Gastrocnemius medialis (tissue), 4 donors: ENCODE results near the gene XPOT. TPM values are rescaled to one million over a fixed set of nuclear protein-coding genes. Genes with fewer than 3 reads are reported as not detected.

Experiments
- ATAC-seq, 2 donors: fragments of 150-250 bp; one replicate each; pipeline ENCODE4 v1.9.1; 2016
- DNase-seq, 2 donors: peaks; one replicate each; pipeline ENCODE4 v3.0.0-alpha.2; 2019
- H3K27ac ChIP-seq, 4 donors: fragments of 200-600 bp; sonication (generic); 1 replicate in 1 of 4; 2 replicates in 3 of 4; pipeline ENCODE4 v1.5.1; 2016 to 2018; ENCODE audit warnings: mild to moderate bottlenecking in 2 of 4, moderate library complexity in 1 of 4
- H3K27me3 ChIP-seq, 3 donors: fragments of 200-600 bp; sonication (generic) in 2 of 3; 1 replicate in 1 of 3; 2 replicates in 2 of 3; pipeline versions ENCODE4 v1.5.1 to v1.6.0; 2016 to 2019; ENCODE audit warnings: mild to moderate bottlenecking in 1 of 3, moderate library complexity in 1 of 3
- H3K36me3 ChIP-seq, 2 donors: fragments of 200-600 bp; sonication (generic) in 1 of 2; one replicate each; pipeline ENCODE4 v1.5.1; 2017 to 2018
- H3K4me1 ChIP-seq, 2 donors: fragments of 200-600 bp; sonication (generic) in 1 of 2; one replicate each; pipeline ENCODE4 v1.5.1; 2016 to 2017; ENCODE audit warnings: mild to moderate bottlenecking in 2 of 2
- H3K4me3 ChIP-seq, 4 donors: fragments of 200-600 bp; sonication (generic) in 3 of 4; 1 replicate in 1 of 4; 2 replicates in 3 of 4; pipeline ENCODE4 v1.5.1; 2016 to 2019; ENCODE audit warnings: mild to moderate bottlenecking in 2 of 4
- H3K9me3 ChIP-seq, 3 donors: fragments of 200-600 bp; sonication (generic) in 2 of 3; 1 replicate in 1 of 3; 2 replicates in 2 of 3; pipeline ENCODE4 v1.5.1; 2016 to 2019
- POLR2A ChIP-seq, 2 donors: fragments of 450-650 bp; IDR thresholded peaks; one replicate each; pipeline ENCODE4 v1.6.1; 2017; ENCODE audit warnings: antibody characterized with exemption in 2 of 2, mild to moderate bottlenecking in 2 of 2, moderate library complexity in 2 of 2
- in situ Hi-C, 4 donors: fragments of 200-750 bp; cut with MboI; loops; one replicate each; pipeline versions ENCODE4 v1.15.0 to v1.8.0; 2017; ENCODE audit warnings: low sequenced_read_pairs in 4 of 4
- intact Hi-C: fragments of 100-400 bp; cut with DNase I; formaldehyde crosslinking; loops from one replicate; pipeline ENCODE4 v1.15.1; 2023; ENCODE audit warnings: low total_unique reads
- total RNA-seq, 4 donors: library from RNA; depleted of rRNA; stranded (reverse); fragments of >200 nt; gene quantifications; one replicate each; pipeline versions ENCODE4 v1.1.0 to v1.2.3, GENCODE V29; 2016
- TF ChIP-seq, protein P1 (sequence below), 5 experiments: fragments of 450-650 bp in 3 of 5; fragments of 200-600 bp in 2 of 5; sonication (generic) in 2 of 5; IDR thresholded peaks in 4 of 5; conservative IDR thresholded peaks in 1 of 5; 1 replicate in 4 of 5; 2 replicates in 1 of 5; pipeline ENCODE4 v1.5.1; 2016 to 2019; ENCODE audit warnings: antibody characterized with exemption in 5 of 5, mild to moderate bottlenecking in 3 of 5, moderate library complexity in 3 of 5

Gene XPOT
- total RNA-seq, 4 donors from 2014 or later, result 21.1 to 27.1 (median 25.1) TPM

DNA sequence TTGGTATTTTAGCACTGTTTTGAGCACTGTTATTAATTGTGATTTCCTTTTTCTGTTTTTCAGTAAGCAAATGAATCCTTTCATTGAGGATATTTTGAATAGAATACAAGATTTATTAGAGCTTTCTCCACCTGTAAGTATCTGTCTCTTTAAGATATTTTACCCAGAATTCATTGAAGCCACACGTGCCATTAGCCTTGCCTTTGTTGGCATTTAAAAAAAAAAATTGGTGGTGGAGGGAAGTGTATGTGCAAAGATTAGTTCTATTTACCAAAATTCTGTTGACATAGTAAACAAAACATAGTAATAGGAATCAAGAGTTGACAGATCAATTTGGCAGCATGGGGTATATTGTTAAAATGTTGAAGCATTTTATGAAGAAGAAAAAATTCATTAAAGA lies 23.8 kb downstream of the XPOT start:
- Histone ChIP-seq H3K27ac (no peak overlapping the region), H3K9me3 (no peaks in the 10 kb centered on the region), H3K4me1 (no peaks in the 10 kb centered on the region), H3K4me3 (no peak overlapping the region), H3K36me3 (peaks cover 6 to 100% of the 10 kb centered on the region in 2 donors), H3K27me3 (no peaks in the 10 kb centered on the region)
- ATAC-seq, result no peak
- TF ChIP-seq, protein P1, sequence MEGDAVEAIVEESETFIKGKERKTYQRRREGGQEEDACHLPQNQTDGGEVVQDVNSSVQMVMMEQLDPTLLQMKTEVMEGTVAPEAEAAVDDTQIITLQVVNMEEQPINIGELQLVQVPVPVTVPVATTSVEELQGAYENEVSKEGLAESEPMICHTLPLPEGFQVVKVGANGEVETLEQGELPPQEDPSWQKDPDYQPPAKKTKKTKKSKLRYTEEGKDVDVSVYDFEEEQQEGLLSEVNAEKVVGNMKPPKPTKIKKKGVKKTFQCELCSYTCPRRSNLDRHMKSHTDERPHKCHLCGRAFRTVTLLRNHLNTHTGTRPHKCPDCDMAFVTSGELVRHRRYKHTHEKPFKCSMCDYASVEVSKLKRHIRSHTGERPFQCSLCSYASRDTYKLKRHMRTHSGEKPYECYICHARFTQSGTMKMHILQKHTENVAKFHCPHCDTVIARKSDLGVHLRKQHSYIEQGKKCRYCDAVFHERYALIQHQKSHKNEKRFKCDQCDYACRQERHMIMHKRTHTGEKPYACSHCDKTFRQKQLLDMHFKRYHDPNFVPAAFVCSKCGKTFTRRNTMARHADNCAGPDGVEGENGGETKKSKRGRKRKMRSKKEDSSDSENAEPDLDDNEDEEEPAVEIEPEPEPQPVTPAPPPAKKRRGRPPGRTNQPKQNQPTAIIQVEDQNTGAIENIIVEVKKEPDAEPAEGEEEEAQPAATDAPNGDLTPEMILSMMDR (IDR thresholded peaks at IDR 0.05 in 4 of 5, conservative IDR thresholded peaks at IDR 0.05 in 1 of 5), result no peak
- TF ChIP-seq POLR2A (IDR thresholded peaks at IDR 0.05), result no peak
- no peak for DNase-seq
- in situ Hi-C loops (no loop called here), intact Hi-C loops (no loop called here)

DNA sequence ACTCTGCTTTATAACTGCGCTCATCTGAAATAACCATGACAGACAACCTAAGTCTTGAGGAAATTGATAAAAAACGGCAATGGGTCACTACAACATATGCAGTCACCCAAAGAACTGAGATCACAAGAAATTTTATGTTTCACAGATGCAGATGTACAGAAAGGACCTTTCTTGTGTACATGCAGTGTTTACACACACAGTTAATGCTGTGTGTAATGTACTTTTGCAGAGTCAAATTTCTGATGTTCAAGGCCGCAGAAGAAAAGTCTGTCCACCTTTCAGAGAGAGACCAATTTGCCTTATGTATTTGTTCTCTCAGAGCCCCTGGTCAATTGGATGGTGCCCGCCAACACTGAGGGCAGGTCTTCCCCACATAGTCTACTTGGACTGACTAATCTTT lies 24.8 kb downstream of the XPOT start:
- Histone ChIP-seq H3K27me3 (no peaks in the 10 kb centered on the region), H3K36me3 (peaks cover 6 to 100% of the 10 kb centered on the region in 2 donors), H3K4me1 (no peaks in the 10 kb centered on the region), H3K9me3 (no peaks in the 10 kb centered on the region), H3K27ac (no peak overlapping the region), H3K4me3 (no peak overlapping the region)
- ATAC-seq (no peak), DNase-seq (no peak)
- intact Hi-C loops (no loop called here), in situ Hi-C loops (no loop called here)
- no peak for TF ChIP-seq POLR2A (IDR thresholded peaks at IDR 0.05)
- TF ChIP-seq, protein P1 (IDR thresholded peaks at IDR 0.05 in 4 of 5, conservative IDR thresholded peaks at IDR 0.05 in 1 of 5), result no peak

DNA sequence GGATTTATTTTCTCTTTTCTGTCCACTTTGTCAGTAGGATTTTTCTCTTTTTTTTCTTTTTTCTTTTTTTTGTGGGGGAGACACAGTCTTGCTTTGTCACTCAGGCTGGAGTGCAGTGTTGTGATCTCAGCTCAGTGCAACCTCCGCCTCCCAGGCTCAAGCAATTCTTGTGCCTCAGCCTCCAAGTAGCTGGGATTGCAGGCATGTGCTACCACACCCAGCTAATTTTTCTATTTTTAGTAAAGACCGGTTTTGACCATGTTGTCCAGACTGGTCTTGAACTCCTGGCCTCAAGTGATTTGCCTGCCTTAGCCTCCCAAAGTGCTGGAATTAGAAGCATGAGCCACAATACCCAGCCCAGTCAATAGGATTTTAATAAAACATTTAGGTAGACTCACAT lies 26.7 kb downstream of the XPOT start:
- H3K4me1 ChIP-seq, result no peaks in the 10 kb centered on the region
- peaks cover 6 to 100% of the 10 kb centered on the region in 2 donors for H3K36me3 ChIP-seq
- H3K27me3 ChIP-seq, result no peaks in the 10 kb centered on the region
- H3K4me3 ChIP-seq, result no peak overlapping the region
- TF ChIP-seq, protein P1 (IDR thresholded peaks at IDR 0.05 in 4 of 5, conservative IDR thresholded peaks at IDR 0.05 in 1 of 5), result no peak
- no peak for TF ChIP-seq POLR2A (IDR thresholded peaks at IDR 0.05)
- intact Hi-C loops, result no loop called here
- H3K9me3 ChIP-seq, result no peaks in the 10 kb centered on the region
- DNase-seq, result no peak
- H3K27ac ChIP-seq, result no peak overlapping the region
- ATAC-seq, result no peak
- in situ Hi-C loops, result no loop called here

DNA sequence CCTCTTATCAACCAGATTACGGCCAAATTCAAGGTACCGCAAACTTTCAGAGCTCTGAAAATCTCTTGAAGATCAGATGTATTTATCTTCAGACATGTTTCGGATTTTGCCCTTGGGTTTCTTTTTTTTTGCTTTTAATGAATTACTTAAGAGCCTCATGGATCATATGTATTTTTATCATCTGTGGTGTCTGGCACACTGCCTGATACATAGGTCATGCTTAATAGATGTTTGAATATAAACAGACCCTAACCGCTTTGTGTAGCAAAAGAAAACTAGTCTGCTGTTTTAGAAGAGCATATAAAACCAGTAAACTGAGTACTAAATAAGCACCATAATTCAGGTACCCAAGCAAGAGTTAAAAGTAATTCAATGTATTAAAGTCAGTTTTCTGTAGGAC lies 27.6 kb downstream of the XPOT start:
- Histone ChIP-seq H3K9me3 (no peaks in the 10 kb centered on the region), H3K27ac (no peak overlapping the region), H3K4me3 (no peak overlapping the region), H3K4me1 (no peaks in the 10 kb centered on the region), H3K27me3 (no peaks in the 10 kb centered on the region), H3K36me3 (peaks cover 6 to 100% of the 10 kb centered on the region in 2 donors)
- TF ChIP-seq POLR2A (IDR thresholded peaks at IDR 0.05), result no peak
- TF ChIP-seq, protein P1 (IDR thresholded peaks at IDR 0.05 in 4 of 5, conservative IDR thresholded peaks at IDR 0.05 in 1 of 5), result no peak
- intact Hi-C loops, result no loop called here
- in situ Hi-C loops, result no loop called here
- ATAC-seq (no peak), DNase-seq (no peak)

DNA sequence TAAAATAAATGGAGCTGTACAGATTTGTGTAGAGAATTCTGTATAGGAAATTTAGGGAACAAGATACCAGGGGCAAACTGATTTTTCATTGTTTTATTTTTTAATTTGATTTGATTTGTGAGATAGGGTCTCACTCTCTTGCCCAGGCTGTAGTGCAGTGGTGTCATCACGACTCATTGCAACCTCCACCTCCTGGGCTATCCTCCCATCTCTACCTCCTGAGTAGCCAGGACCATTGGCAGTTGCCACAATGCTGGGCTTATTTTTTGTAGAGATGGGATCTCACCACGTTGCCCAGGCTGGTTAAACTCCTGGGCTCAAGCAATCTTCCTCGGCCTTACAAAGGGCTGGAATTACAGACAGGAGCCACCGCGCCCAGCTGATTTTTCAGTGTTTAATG lies 29.7 kb downstream of the XPOT start:
- Histone ChIP-seq H3K27me3 (no peaks in the 10 kb centered on the region), H3K27ac (no peak overlapping the region), H3K4me3 (no peak overlapping the region), H3K4me1 (no peaks in the 10 kb centered on the region), H3K36me3 (peaks cover under 1 to 97% of the 10 kb centered on the region in 2 donors), H3K9me3 (no peaks in the 10 kb centered on the region)
- ATAC-seq (no peak), DNase-seq (no peak)
- intact Hi-C loops, result no loop called here
- in situ Hi-C loops, result no loop called here
- TF ChIP-seq, protein P1 (IDR thresholded peaks at IDR 0.05 in 4 of 5, conservative IDR thresholded peaks at IDR 0.05 in 1 of 5), result no peak
- no peak for TF ChIP-seq POLR2A (IDR thresholded peaks at IDR 0.05)
